ENCODE results near the gene KLK14. TPM values are rescaled to one million over a fixed set of nuclear protein-coding genes. Genes with fewer than 3 reads are reported as not detected.

KLK14 gene
- total RNA-seq, 1 donor = not detected

GRCh38 chr19:51096473-51097165 is 13.9 kb upstream of the KLK14 start:
- H3K4me3 ChIP-seq (ENCODE audit: low read depth, low read length) = no peak overlapping the region
- TF ChIP-seq, protein P1, sequence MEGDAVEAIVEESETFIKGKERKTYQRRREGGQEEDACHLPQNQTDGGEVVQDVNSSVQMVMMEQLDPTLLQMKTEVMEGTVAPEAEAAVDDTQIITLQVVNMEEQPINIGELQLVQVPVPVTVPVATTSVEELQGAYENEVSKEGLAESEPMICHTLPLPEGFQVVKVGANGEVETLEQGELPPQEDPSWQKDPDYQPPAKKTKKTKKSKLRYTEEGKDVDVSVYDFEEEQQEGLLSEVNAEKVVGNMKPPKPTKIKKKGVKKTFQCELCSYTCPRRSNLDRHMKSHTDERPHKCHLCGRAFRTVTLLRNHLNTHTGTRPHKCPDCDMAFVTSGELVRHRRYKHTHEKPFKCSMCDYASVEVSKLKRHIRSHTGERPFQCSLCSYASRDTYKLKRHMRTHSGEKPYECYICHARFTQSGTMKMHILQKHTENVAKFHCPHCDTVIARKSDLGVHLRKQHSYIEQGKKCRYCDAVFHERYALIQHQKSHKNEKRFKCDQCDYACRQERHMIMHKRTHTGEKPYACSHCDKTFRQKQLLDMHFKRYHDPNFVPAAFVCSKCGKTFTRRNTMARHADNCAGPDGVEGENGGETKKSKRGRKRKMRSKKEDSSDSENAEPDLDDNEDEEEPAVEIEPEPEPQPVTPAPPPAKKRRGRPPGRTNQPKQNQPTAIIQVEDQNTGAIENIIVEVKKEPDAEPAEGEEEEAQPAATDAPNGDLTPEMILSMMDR (IDR thresholded peaks at IDR 0.05; ENCODE audit: insufficient read depth, low read depth, low read length) = peak; percentile 5
- no peak for DNase-seq (ENCODE audit: low read depth)

DNA sequence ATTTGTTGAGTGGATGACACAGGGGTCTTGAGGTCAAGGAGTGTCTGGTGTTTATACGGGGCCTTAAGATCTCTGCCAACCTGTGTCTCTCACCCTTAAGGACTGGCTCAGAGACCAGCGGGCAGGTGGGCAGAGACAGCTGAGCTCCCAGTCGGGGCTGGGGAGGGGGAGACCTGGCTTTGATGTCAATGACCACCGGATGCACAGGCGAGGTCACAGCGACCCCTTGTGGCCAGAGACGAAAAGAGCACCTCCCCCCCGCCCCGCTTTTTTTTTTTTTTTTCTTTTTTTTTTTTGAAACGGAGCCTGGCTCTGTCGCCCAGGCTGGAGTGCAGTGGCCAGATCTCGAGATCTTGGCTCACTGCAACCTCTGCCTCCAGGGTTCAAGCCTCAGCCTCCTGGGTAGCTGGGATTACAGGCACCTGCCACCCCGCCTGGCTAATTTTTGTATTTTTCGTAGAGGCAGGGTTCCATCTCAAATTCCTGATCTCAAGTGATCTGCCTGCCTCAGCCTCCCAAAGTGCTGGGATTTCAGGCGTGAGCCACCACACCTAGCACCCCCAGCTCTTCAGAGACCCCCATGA is 12.1 kb upstream of the KLK14 start:
- H3K4me3 ChIP-seq (ENCODE audit: low read depth, low read length) = no peak overlapping the region
- TF ChIP-seq, protein P1 (IDR thresholded peaks at IDR 0.05; ENCODE audit: insufficient read depth, low read depth, low read length) = peak; percentile 61
- peak; percentile 21 for DNase-seq (ENCODE audit: low read depth)

GRCh38 chr19:51093510-51094345 is 11.0 kb upstream of the KLK14 start:
- H3K4me3 ChIP-seq (ENCODE audit: low read depth, low read length) = no peak overlapping the region
- TF ChIP-seq, protein P1 (IDR thresholded peaks at IDR 0.05; ENCODE audit: insufficient read depth, low read depth, low read length) = no peak
- no peak for DNase-seq (ENCODE audit: low read depth)

DNA sequence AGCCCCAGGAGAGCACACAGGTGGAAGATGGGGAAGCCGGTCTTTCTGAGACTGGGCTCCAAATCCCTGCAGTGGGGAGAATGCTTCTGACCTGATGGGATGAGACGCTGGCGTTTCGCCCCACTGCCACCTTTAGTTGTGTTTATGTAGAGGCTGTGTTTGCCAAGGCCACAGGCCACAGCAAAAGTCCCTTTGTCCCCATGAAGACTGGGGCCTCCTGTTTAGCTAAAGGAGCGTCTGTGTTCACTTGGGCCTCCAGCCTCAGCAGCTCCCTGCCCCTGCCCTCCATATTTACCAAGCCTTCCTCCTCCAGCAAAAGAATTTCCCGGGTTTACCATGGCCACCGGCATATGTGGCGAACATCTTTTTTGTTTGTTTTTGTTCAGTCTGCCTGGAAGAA is 10.4 kb upstream of the KLK14 start:
- TF ChIP-seq, protein P1 (IDR thresholded peaks at IDR 0.05; ENCODE audit: insufficient read depth, low read depth, low read length) = no peak
- H3K4me3 ChIP-seq (ENCODE audit: low read depth, low read length) = no peak overlapping the region
- DNase-seq (ENCODE audit: low read depth) = no peak

- no peak overlapping the region for H3K4me3 ChIP-seq (ENCODE audit: low read depth, low read length)
- TF ChIP-seq, protein P1 (IDR thresholded peaks at IDR 0.05; ENCODE audit: insufficient read depth, low read depth, low read length) = no peak
- no peak for DNase-seq (ENCODE audit: low read depth)
These were observed 9.5 kb upstream of the KLK14 start for GRCh38 chr19:51091895-51092873.

GRCh38 chr19:51091126-51091525 is 8.4 kb upstream of the KLK14 start:
- TF ChIP-seq, protein P1 (IDR thresholded peaks at IDR 0.05; ENCODE audit: insufficient read depth, low read depth, low read length) = no peak
- no peak overlapping the region for H3K4me3 ChIP-seq (ENCODE audit: low read depth, low read length)
- no peak for DNase-seq (ENCODE audit: low read depth)

Data from fibroblast of villous mesenchyme (primary cell).